HepG2 (cell line): Measurements from ENCODE around the gene GGPS1. TPM values are rescaled to one million over a fixed set of nuclear protein-coding genes. Genes with fewer than 3 reads are reported as not detected.

Experiments used
- AKNA ChIP-seq: sonication (generic); formaldehyde crosslinking; IDR thresholded peaks from 2 replicates; pipeline ENCODE4 v1.4.0; 2020; ENCODE audit warnings: missing genetic modification reagents, borderline replicate concordance
- BRCA1 ChIP-seq: sonication (generic); formaldehyde crosslinking; IDR thresholded peaks from 2 replicates; pipeline ENCODE4 v1.4.0; 2020; ENCODE audit warnings: missing genetic modification reagents
- CENPX ChIP-seq: sonication (generic); formaldehyde crosslinking; IDR thresholded peaks from 2 replicates; pipeline ENCODE4 v1.9.0; 2021; ENCODE audit warnings: mild to moderate bottlenecking, missing genetic modification reagents, moderate library complexity
- GABPA ChIP-seq, 2 experiments: IDR thresholded peaks; 2 replicates each; pipeline ENCODE4 v1.6.1; 2011 to 2016; ENCODE audit warnings: low read depth in 2 of 2, low read length in 1 of 2, missing biosample characterization in 1 of 2, missing genetic modification characterization in 1 of 2
- POGK ChIP-seq: sonication (generic); formaldehyde crosslinking; conservative IDR thresholded peaks from 2 replicates; pipeline ENCODE4 v1.8.0; 2022; ENCODE audit warnings: mild to moderate bottlenecking, moderate library complexity, missing genetic modification reagents
- RNF219 ChIP-seq: sonication (generic); formaldehyde crosslinking; IDR thresholded peaks from 2 replicates; pipeline ENCODE4 v1.5.0; 2020; ENCODE audit warnings: mild to moderate bottlenecking, missing genetic modification reagents
- SRSF1 ChIP-seq: fragments of 200-400 bp; formaldehyde crosslinking; optimal IDR thresholded peaks from 2 replicates; pipeline ENCODE3; 2017; ENCODE audit warnings: mild to moderate bottlenecking, low read depth, low read length, moderate library complexity
- ZIK1 ChIP-seq: sonication (generic); formaldehyde crosslinking; IDR thresholded peaks from 2 replicates; pipeline ENCODE4 v1.5.0; 2020; ENCODE audit warnings: mild to moderate bottlenecking, low read depth, missing genetic modification reagents, borderline replicate concordance
- ZNF510 ChIP-seq: sonication (generic); formaldehyde crosslinking; IDR thresholded peaks from 2 replicates; pipeline ENCODE4 v1.4.0; 2020; ENCODE audit warnings: low read depth, mild to moderate bottlenecking, missing genetic modification reagents
- polyA plus RNA-seq, 8 experiments: library from polyadenylated mRNA; depleted of rRNA in 3 of 8; stranded (reverse) in 7 of 8; unstranded in 1 of 8; fragments of >200 nt; fragmentation: Illumina TruSeq in 4 of 8; extraction: Trizol in 4 of 8; gene quantifications; 2 replicates each; pipeline versions ENCODE4 v1.2.1 to v1.2.3, GENCODE V29; 2011 to 2016; ENCODE audit warnings: low read depth in 4 of 8, missing spikeins in 1 of 8, mixed read lengths in 1 of 8; ENCODE audit not compliant: insufficient read depth in 1 of 8
- total RNA-seq, 5 experiments: library from RNA; depleted of rRNA; stranded (reverse); fragments of >200 nt; fragmentation: Illumina TruSeq; extraction: Trizol; gene quantifications; 2 replicates each; pipeline ENCODE4 v1.2.3, GENCODE V29; 2016; ENCODE audit warnings: low read depth in 1 of 5

Gene GGPS1
- total and polyA plus RNA-seq, 2 of the 13 experiments (the other 11 are each of a cell fraction or from before 2014, with no cell fraction given) = 28.8 to 42.6 TPM

DNA sequence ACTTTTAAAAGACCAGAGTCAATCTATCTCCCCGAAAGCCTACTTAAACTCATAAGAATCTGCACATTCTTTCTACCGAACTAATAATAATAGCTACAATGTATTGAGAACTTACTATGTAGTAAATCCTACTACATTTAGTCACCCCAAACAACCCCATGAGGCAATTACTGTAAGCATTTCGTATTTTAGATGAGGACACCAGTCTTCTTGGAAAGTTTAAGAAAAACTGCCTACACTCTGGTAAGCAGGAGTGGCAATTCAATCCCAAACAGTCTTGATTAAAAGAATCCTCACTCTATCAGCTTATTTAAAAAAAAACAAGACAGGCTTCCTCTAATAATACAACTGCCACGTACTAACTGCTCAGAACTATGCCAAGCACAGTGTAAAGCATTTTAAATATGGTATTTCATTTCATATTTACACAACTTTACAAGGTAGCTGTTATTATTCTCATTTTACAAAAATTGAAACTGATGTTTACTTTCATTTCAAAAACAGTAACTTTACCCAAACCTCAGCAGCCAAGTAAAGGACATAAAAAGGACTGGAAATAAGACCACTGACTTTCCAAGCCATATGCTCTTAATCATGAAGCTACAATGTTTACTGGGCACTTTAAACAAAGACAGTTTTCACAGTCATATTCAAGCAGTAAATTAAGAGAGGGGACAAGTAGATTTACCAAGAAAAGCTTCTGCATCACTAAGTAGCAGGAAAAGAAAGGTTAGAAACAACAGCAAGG lies 14.3 kb upstream of the GGPS1 start (continued):
- TF ChIP-seq RNF219 (CRISPR knock-in tag) = no peak
- no peak for TF ChIP-seq AKNA (CRISPR knock-in tag)
- TF ChIP-seq GABPA (IDR thresholded peaks at IDR 0.05; ENCODE audit: low read depth, low read length) = no peak
- no peak for TF ChIP-seq GABPA (CRISPR knock-in tag; IDR thresholded peaks at IDR 0.05; ENCODE audit: low read depth)
- TF ChIP-seq ZNF510 = no peak
- no peak for TF ChIP-seq POGK (CRISPR knock-in tag)
- TF ChIP-seq ZIK1 (CRISPR knock-in tag) = no peak
- TF ChIP-seq CENPX (CRISPR knock-in tag) = no peak
- TF ChIP-seq BRCA1 (CRISPR knock-in tag) = no peak
- no peak for TF ChIP-seq SRSF1
